LoVo (cell line): ENCODE measurements around the gene OR5A1.

ENCODE experiments used
- DNase-seq: peaks from one replicate; pipeline ENCODE4 v3.0.0-alpha.2; 2016; ENCODE audit warnings: low spot score

OR5A1 gene

DNA sequence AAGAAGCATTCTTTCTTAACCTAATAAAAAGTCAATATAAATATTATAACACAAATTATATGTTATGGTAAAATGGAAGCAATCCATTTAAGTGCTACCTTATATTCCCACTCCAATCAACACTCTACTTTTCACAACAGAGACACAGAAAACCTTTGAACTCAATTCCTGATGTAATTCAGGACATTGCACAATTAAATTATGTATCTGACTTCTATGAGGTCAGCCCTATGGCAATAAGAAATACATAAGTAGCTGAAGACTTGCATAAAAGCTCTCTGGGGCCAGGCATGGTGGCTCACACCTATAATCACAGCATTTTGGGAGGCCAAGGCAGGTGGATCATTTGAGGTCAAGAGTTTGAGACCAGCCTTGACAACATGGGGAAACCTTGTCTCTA, 43.6 kb downstream of the OR5A1 start:
- DNase-seq: no peak

DNA sequence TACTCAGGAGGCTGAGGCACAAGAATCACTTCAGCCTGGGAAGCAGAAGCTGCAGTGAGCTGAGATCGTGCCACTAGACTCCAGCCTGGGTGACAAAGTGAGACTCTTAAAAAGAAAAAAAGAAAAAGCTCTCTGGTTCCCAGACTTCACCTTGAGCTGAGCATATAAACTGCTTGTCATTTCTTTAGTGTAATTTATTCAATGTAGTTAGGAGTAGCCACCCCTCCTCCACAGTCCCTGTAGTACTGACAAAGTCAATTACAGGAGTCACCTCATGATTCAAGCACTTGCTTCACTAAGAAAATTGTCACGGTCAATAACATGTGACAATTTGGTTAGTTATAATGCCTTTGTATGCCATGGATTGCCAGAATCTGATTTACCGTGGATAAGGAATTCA, 44.1 kb downstream of the OR5A1 start:
- DNase-seq: no peak
